Endothelial cell of umbilical vein (primary cell): ENCODE data around the gene ACTN1. TPM values are rescaled to one million over a fixed set of nuclear protein-coding genes. Genes with fewer than 3 reads are reported as not detected.
A peak's percentile ranks its signal among the peaks of the same experiment; 100 is the strongest.

Experiments used
- BruUV-seq: library from RNA; stranded (reverse); fragments of 400-500 nt; replicated peaks from 2 replicates; lab custom pipeline; 2021; lab: Mats Ljungman, UMichigan
- CTCF ChIA-PET: fragments of 300-600, 350-600 bp; sonication (Branson Sonifier 250); formaldehyde crosslinking; loops from one replicate; lab custom pipeline; 2021; ENCODE audit warnings: antibody characterized with exemption, inconsistent platforms; lab: Charles Lee
- POLR2A ChIA-PET: fragments of 300-600, 350-600 bp; sonication (Branson Sonifier 250); formaldehyde crosslinking; loops from one replicate; lab custom pipeline; 2021; ENCODE audit warnings: antibody characterized with exemption, inconsistent platforms; lab: Charles Lee
- DNase-seq: peaks from one replicate; pipeline ENCODE4 v3.0.0-alpha.2; 2011; ENCODE audit warnings: low read depth, low spot score
- FAIRE-seq: peaks from 2 replicates; lab custom pipeline; 2011; peaks lifted over from hg19 to GRCh38; lab: Jason Lieb, UNC
- H2AFZ ChIP-seq: 2 replicates; pipeline ENCODE4 v1.6.0; 2012; ENCODE audit warnings: low read depth, low read length, control low read depth, inconsistent platforms
- H3K27ac ChIP-seq: 2 replicates; pipeline ENCODE4 v1.5.1; 2011; ENCODE audit warnings: low read depth, mild to moderate bottlenecking, control low read depth, low read length, moderate library complexity; ENCODE audit not compliant: insufficient read depth
- H3K27me3 ChIP-seq, 2 experiments: 2 replicates each; pipeline versions ENCODE4 v1.6.0 to v1.6.1; 2011; ENCODE audit warnings: low read length in 2 of 2, mixed read lengths in 1 of 2; ENCODE audit not compliant: control insufficient read depth in 2 of 2, insufficient read depth in 2 of 2
- H3K36me3 ChIP-seq, 2 experiments: 2 replicates in 1 of 2; 3 replicates in 1 of 2; pipeline ENCODE4 v1.5.1; 2011; ENCODE audit warnings: low read length in 2 of 2, mild to moderate bottlenecking in 1 of 2, moderate library complexity in 1 of 2; ENCODE audit not compliant: control insufficient read depth in 2 of 2, insufficient read depth in 2 of 2; ENCODE audit errors: extremely low read depth in 1 of 2
- H3K4me1 ChIP-seq: 3 replicates; pipeline ENCODE4 v1.5.1; 2011; ENCODE audit warnings: mild to moderate bottlenecking, low read length; ENCODE audit not compliant: control insufficient read depth, insufficient read depth; ENCODE audit errors: extremely low read depth
- H3K4me2 ChIP-seq: 2 replicates; pipeline ENCODE4 v1.6.1; 2011; ENCODE audit warnings: low read length, control low read depth, mixed read lengths; ENCODE audit not compliant: insufficient read depth
- H3K4me3 ChIP-seq, 3 experiments: fragments of 200-600 bp in 1 of 3; sonication (generic), shearing (Covaris generic) in 1 of 3; replicated peaks in 1 of 3; 2 replicates each; pipeline ENCODE4 v1.5.1; 2011 to 2016; ENCODE audit warnings: control low read depth in 3 of 3, low read length in 3 of 3, mild to moderate bottlenecking in 2 of 3, inconsistent platforms in 1 of 3, low read depth in 1 of 3, moderate library complexity in 1 of 3; ENCODE audit not compliant: insufficient read depth in 1 of 3
- H3K79me2 ChIP-seq: 2 replicates; pipeline ENCODE4 v1.6.0; 2012; ENCODE audit warnings: low read length, inconsistent platforms; ENCODE audit not compliant: control insufficient read depth, insufficient read depth
- H3K9ac ChIP-seq: replicated peaks from 2 replicates; pipeline ENCODE3; 2011; ENCODE audit warnings: low read length, control low read depth; ENCODE audit not compliant: insufficient read depth; ENCODE audit errors: extremely low read depth
- H3K9me1 ChIP-seq: replicated peaks from 3 replicates; pipeline ENCODE4 v1.6.0; 2011; ENCODE audit warnings: mild to moderate bottlenecking, low read length; ENCODE audit not compliant: control insufficient read depth, insufficient read depth; ENCODE audit errors: extremely low read depth
- H3K9me3 ChIP-seq: replicated peaks from 2 replicates; pipeline ENCODE4 v1.5.1; 2012; ENCODE audit warnings: low read length, inconsistent platforms; ENCODE audit not compliant: control insufficient read depth, insufficient read depth
- H4K20me1 ChIP-seq: replicated peaks from 2 replicates; pipeline ENCODE3; 2011; ENCODE audit warnings: mild to moderate bottlenecking, low read length; ENCODE audit not compliant: control insufficient read depth, insufficient read depth; ENCODE audit errors: extremely low read depth
- CTCF ChIP-seq, 2 donors: IDR thresholded peaks; 1 replicate in 1 of 2; 2 replicates in 1 of 2; pipeline ENCODE4 v1.5.1; 2011; ENCODE audit warnings: low read length in 2 of 2, mild to moderate bottlenecking in 2 of 2, moderate library complexity in 2 of 2, control low read depth in 1 of 2, inconsistent platforms in 1 of 2, low read depth in 1 of 2; ENCODE audit not compliant: insufficient read depth in 1 of 2; ENCODE audit errors: extremely low read depth in 1 of 2
- FOS ChIP-seq: IDR thresholded peaks from 2 replicates; pipeline ENCODE4 v1.6.1; 2011; ENCODE audit warnings: mild to moderate bottlenecking, low read length, moderate library complexity, borderline replicate concordance; ENCODE audit not compliant: insufficient read depth
- GATA2 ChIP-seq: IDR thresholded peaks from 2 replicates; pipeline ENCODE4 v1.7.0; 2011; ENCODE audit warnings: low read depth, mild to moderate bottlenecking, moderate library complexity, mixed read lengths, low read length; ENCODE audit not compliant: insufficient read length, insufficient read depth
- JUN ChIP-seq: IDR thresholded peaks from 2 replicates; pipeline ENCODE4 v1.6.1; 2011; ENCODE audit warnings: borderline replicate concordance, low read depth; ENCODE audit not compliant: insufficient read length, insufficient read depth
- MYC ChIP-seq: IDR thresholded peaks from one replicate; pipeline ENCODE4 v1.6.1; 2011; ENCODE audit warnings: mild to moderate bottlenecking, low read depth, low read length
- POLR2A ChIP-seq: IDR thresholded peaks from 2 replicates; pipeline ENCODE4 v1.6.1; 2012; ENCODE audit warnings: low read depth, mild to moderate bottlenecking, control low read depth, low read length
- POLR2AphosphoS5 ChIP-seq: IDR thresholded peaks from 2 replicates; pipeline ENCODE4 v1.6.1; 2012; ENCODE audit warnings: low read depth, mild to moderate bottlenecking, control low read depth, low read length, moderate library complexity; ENCODE audit not compliant: insufficient read depth
- dilution Hi-C: fragments of 300-500 bp; cut with MboI; formaldehyde crosslinking; loops from one replicate; pipeline ENCODE4 v1.15.0; 2019; ENCODE audit warnings: low sequenced_read_pairs; ENCODE audit not compliant: extremely low pct_ligation_motif_present
- intact Hi-C: fragments of 100-400 bp; cut with micrococcal nuclease; formaldehyde crosslinking; loops from one replicate; pipeline ENCODE4 v1.10.0; 2022
- polyA plus RNA-seq, 4 experiments: library from polyadenylated mRNA; depleted of rRNA in 3 of 4; stranded (reverse) in 3 of 4; unstranded in 1 of 4; fragments of >200 nt; gene quantifications; 2 replicates each; pipeline versions ENCODE4 v1.2.1 to v1.2.3, GENCODE V29; 2011 to 2012; ENCODE audit warnings: missing spikeins in 1 of 4
- total RNA-seq: library from RNA; stranded (reverse); gene quantifications from 2 replicates; pipeline ENCODE4 v1.2.3, GENCODE V29; 2021

The ACTN1 gene
- total and polyA plus RNA-seq, 2 donors (not counting 3 experiments of a cell fraction or from before 2014, with no cell fraction given): 442 to 463 TPM

GRCh38 chr14:68841016-68841809, 137.9 kb downstream of the ACTN1 start:
- intact Hi-C loops: no loop called here
- peak overlapping the region; percentile 40 for H3K4me2 ChIP-seq

More at GRCh38 chr14:68841016-68841809, 137.9 kb downstream of the ACTN1 start:
- Histone ChIP-seq H3K9me3 (no peaks in the 10 kb centered on the region), H3K27ac (peak overlapping the region; percentile 63), H3K9me1 (no peaks in the 10 kb centered on the region), H3K79me2 (no peaks in the 10 kb centered on the region), H4K20me1 (no peaks in the 10 kb centered on the region), H3K4me3 (no peak overlapping the region), H3K9ac (peak overlapping the region; percentile 6), H3K27me3 (no peaks in the 10 kb centered on the region), H2AFZ (peak overlapping the region; percentile 22), H3K36me3 (no peaks in the 10 kb centered on the region), H3K4me1 (peaks cover 14% of the 10 kb centered on the region)
- no TSS peak for BruUV-seq
- peak; percentile 89 for DNase-seq
- dilution Hi-C loops: no loop called here
- CTCF ChIA-PET: interaction anchor here (5.9 kb wide), 1 partner anchor 14 kb away, joined by 65 read pairs; no protein-coding TSS in a partner anchor
- peak; percentile 79 for FAIRE-seq
- no peak for TF ChIP-seq POLR2A
- no peak for TF ChIP-seq CTCF (IDR thresholded peaks at IDR 0.05; ENCODE audit: extremely low read depth in 1 of 2, insufficient read depth in 1 of 2, low read depth in 1 of 2, low read length in 2 of 2)
- peak; percentile 68 for TF ChIP-seq JUN
- no peak for TF ChIP-seq GATA2
- peak; percentile 28 for TF ChIP-seq FOS
- TF ChIP-seq POLR2AphosphoS5: no peak
- no peak for TF ChIP-seq MYC
- POLR2A ChIA-PET: no interaction called here
